HEK293 (cell line): Measurements from ENCODE around the gene ENO2.

Experiments used
- CTCF ChIP-seq: fragments of 450-650 bp; formaldehyde crosslinking; IDR thresholded peaks from 2 replicates; pipeline ENCODE4 v1.5.1; 2016; ENCODE audit warnings: missing biosample characterization, missing genetic modification characterization
- ELK4 ChIP-seq: IDR thresholded peaks from 2 replicates; pipeline ENCODE4 v1.6.1; 2011; ENCODE audit warnings: mild to moderate bottlenecking, low read depth, low read length, borderline replicate concordance
- GFI1B ChIP-seq: fragments of 450-650 bp; formaldehyde crosslinking; IDR thresholded peaks from 2 replicates; pipeline ENCODE4 v1.5.1; 2016; ENCODE audit warnings: missing biosample characterization, missing genetic modification characterization
- MYNN ChIP-seq: fragments of 450-650 bp; formaldehyde crosslinking; IDR thresholded peaks from 2 replicates; pipeline ENCODE4 v1.5.1; 2016; ENCODE audit warnings: missing biosample characterization, missing genetic modification characterization, borderline replicate concordance
- ZBTB44 ChIP-seq: fragments of 450-650 bp; IDR thresholded peaks from 2 replicates; pipeline ENCODE4 v1.5.1; 2018; ENCODE audit warnings: missing biosample characterization, mild to moderate bottlenecking, missing genetic modification characterization
- ZNF121 ChIP-seq: fragments of 450-650 bp; formaldehyde crosslinking; IDR thresholded peaks from 2 replicates; pipeline ENCODE4 v1.5.1; 2016; ENCODE audit warnings: missing biosample characterization, missing genetic modification characterization
- ZNF146 ChIP-seq: fragments of 450-650 bp; formaldehyde crosslinking; IDR thresholded peaks from 2 replicates; pipeline ENCODE4 v1.5.1; 2016; ENCODE audit warnings: missing biosample characterization, missing genetic modification characterization
- ZNF707 ChIP-seq: fragments of 450-650 bp; formaldehyde crosslinking; IDR thresholded peaks from 2 replicates; pipeline ENCODE4 v1.5.1; 2016; ENCODE audit warnings: missing biosample characterization, missing genetic modification characterization
- ZSCAN30 ChIP-seq: fragments of 450-650 bp; IDR thresholded peaks from 2 replicates; pipeline ENCODE4 v1.5.1; 2018; ENCODE audit warnings: missing biosample characterization, mild to moderate bottlenecking, missing genetic modification characterization, moderate library complexity
- TF ChIP-seq, protein P1 (sequence below): fragments of 450-650 bp; formaldehyde crosslinking; IDR thresholded peaks from 2 replicates; pipeline ENCODE4 v1.5.1; 2016; ENCODE audit warnings: missing biosample characterization, missing genetic modification characterization
- TF ChIP-seq, protein P2 (sequence below): fragments of 450-650 bp; formaldehyde crosslinking; IDR thresholded peaks from 2 replicates; pipeline ENCODE4 v1.5.1; 2016; ENCODE audit warnings: missing biosample characterization, missing genetic modification characterization
- TF ChIP-seq, protein P3 (sequence below): fragments of 450-650 bp; formaldehyde crosslinking; IDR thresholded peaks from 2 replicates; pipeline ENCODE4 v1.5.1; 2017; ENCODE audit warnings: missing biosample characterization, missing genetic modification characterization
- TF ChIP-seq, protein P4 (sequence below): fragments of 450-650 bp; formaldehyde crosslinking; IDR thresholded peaks from 2 replicates; pipeline ENCODE4 v1.5.1; 2016; ENCODE audit warnings: missing biosample characterization, missing genetic modification characterization

GRCh38 chr12:6867413-6868210, 46.8 kb upstream of the ENO2 start, which contains the start of gene TPI1:
- TF ChIP-seq MYNN (tag by site-specific recombination) (no peak), ZNF121 (0 out of 2 replicates have a peak, but pooled peaks have one; percentile 26), ZSCAN30 (tag by site-specific recombination) (0 out of 2 replicates have a peak, but pooled peaks have one; percentile 77), ZNF146 (tag by site-specific recombination) (0 out of 2 replicates have a peak, but pooled peaks have one; percentile 1), GFI1B (tag by site-specific recombination) (no peak), CTCF (tag by site-specific recombination) (peak; percentile 10; the same call in 1 of the 2 replicates), ELK4 (no peak), ZBTB44 (no peak), ZNF707 (tag by site-specific recombination) (no peak)
- TF ChIP-seq, protein P1, sequence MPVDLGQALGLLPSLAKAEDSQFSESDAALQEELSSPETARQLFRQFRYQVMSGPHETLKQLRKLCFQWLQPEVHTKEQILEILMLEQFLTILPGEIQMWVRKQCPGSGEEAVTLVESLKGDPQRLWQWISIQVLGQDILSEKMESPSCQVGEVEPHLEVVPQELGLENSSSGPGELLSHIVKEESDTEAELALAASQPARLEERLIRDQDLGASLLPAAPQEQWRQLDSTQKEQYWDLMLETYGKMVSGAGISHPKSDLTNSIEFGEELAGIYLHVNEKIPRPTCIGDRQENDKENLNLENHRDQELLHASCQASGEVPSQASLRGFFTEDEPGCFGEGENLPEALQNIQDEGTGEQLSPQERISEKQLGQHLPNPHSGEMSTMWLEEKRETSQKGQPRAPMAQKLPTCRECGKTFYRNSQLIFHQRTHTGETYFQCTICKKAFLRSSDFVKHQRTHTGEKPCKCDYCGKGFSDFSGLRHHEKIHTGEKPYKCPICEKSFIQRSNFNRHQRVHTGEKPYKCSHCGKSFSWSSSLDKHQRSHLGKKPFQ = no peak
- TF ChIP-seq, protein P2, sequence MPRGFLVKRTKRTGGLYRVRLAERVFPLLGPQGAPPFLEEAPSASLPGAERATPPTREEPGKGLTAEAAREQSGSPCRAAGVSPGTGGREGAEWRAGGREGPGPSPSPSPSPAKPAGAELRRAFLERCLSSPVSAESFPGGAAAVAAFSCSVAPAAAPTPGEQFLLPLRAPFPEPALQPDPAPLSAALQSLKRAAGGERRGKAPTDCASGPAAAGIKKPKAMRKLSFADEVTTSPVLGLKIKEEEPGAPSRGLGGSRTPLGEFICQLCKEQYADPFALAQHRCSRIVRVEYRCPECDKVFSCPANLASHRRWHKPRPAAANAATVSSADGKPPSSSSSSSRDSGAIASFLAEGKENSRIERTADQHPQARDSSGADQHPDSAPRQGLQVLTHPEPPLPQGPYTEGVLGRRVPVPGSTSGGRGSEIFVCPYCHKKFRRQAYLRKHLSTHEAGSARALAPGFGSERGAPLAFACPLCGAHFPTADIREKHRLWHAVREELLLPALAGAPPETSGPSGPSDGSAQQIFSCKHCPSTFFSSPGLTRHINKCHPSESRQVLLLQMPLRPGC = peak; percentile 19; the same call in 1 of the 2 replicates
- TF ChIP-seq, protein P3, sequence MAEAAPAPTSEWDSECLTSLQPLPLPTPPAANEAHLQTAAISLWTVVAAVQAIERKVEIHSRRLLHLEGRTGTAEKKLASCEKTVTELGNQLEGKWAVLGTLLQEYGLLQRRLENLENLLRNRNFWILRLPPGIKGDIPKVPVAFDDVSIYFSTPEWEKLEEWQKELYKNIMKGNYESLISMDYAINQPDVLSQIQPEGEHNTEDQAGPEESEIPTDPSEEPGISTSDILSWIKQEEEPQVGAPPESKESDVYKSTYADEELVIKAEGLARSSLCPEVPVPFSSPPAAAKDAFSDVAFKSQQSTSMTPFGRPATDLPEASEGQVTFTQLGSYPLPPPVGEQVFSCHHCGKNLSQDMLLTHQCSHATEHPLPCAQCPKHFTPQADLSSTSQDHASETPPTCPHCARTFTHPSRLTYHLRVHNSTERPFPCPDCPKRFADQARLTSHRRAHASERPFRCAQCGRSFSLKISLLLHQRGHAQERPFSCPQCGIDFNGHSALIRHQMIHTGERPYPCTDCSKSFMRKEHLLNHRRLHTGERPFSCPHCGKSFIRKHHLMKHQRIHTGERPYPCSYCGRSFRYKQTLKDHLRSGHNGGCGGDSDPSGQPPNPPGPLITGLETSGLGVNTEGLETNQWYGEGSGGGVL (tag by site-specific recombination) = peak; percentile 62
- TF ChIP-seq, protein P4, sequence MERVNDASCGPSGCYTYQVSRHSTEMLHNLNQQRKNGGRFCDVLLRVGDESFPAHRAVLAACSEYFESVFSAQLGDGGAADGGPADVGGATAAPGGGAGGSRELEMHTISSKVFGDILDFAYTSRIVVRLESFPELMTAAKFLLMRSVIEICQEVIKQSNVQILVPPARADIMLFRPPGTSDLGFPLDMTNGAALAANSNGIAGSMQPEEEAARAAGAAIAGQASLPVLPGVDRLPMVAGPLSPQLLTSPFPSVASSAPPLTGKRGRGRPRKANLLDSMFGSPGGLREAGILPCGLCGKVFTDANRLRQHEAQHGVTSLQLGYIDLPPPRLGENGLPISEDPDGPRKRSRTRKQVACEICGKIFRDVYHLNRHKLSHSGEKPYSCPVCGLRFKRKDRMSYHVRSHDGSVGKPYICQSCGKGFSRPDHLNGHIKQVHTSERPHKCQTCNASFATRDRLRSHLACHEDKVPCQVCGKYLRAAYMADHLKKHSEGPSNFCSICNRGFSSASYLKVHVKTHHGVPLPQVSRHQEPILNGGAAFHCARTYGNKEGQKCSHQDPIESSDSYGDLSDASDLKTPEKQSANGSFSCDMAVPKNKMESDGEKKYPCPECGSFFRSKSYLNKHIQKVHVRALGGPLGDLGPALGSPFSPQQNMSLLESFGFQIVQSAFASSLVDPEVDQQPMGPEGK = peak; percentile 52
